KMS-11 (cell line): ENCODE measurements around the gene RIPOR3.

Source experiments
- H2AFZ ChIP-seq: fragments of 200-600 bp; sonication (generic); 2 replicates; pipeline ENCODE4 v1.6.1; 2016; ENCODE audit warnings: antibody characterized with exemption, mixed run types, low read depth
- H3K27ac ChIP-seq: fragments of 200-600 bp; sonication (generic); 2 replicates; pipeline ENCODE4 v1.6.1; 2016; ENCODE audit warnings: mild to moderate bottlenecking, mixed run types
- H3K27me3 ChIP-seq: fragments of 200-600 bp; sonication (generic); 2 replicates; pipeline ENCODE4 v1.6.1; 2017; ENCODE audit warnings: mild to moderate bottlenecking, low read depth, mixed run types, moderate library complexity; ENCODE audit not compliant: insufficient read depth
- H3K36me3 ChIP-seq: fragments of 200-600 bp; sonication (generic); 2 replicates; pipeline ENCODE4 v1.6.1; 2017; ENCODE audit warnings: mild to moderate bottlenecking, mixed run types; ENCODE audit not compliant: insufficient read depth
- H3K4me1 ChIP-seq: fragments of 200-600 bp; sonication (generic); 2 replicates; pipeline ENCODE4 v1.6.1; 2016; ENCODE audit warnings: mild to moderate bottlenecking, low read depth, mixed run types; ENCODE audit not compliant: poor library complexity, severe bottlenecking
- H3K4me2 ChIP-seq: fragments of 200-600 bp; sonication (generic); 2 replicates; pipeline ENCODE4 v1.7.0; 2016; ENCODE audit warnings: mild to moderate bottlenecking, mixed run types
- H3K4me3 ChIP-seq: fragments of 200-600 bp; sonication (generic); IDR thresholded peaks from 2 replicates; pipeline ENCODE4 v1.6.1; 2017; ENCODE audit warnings: low read depth, low read length, mixed read lengths; ENCODE audit not compliant: insufficient read depth
- H3K79me2 ChIP-seq: fragments of 200-600 bp; sonication (generic); 2 replicates; pipeline ENCODE4 v1.6.1; 2016; ENCODE audit warnings: low read depth, mixed run types; ENCODE audit not compliant: insufficient read depth
- H3K9ac ChIP-seq: fragments of 200-600 bp; sonication (generic); 2 replicates; pipeline ENCODE4 v1.6.1; 2016; ENCODE audit warnings: mild to moderate bottlenecking, mixed run types
- H4K20me1 ChIP-seq: fragments of 200-600 bp; sonication (generic); 2 replicates; pipeline ENCODE4 v1.6.1; 2016; ENCODE audit warnings: mild to moderate bottlenecking, mixed run types; ENCODE audit not compliant: insufficient read depth
- TF ChIP-seq, protein P1 (sequence below): fragments of 200-600 bp; sonication (generic); conservative IDR thresholded peaks from 2 replicates; pipeline ENCODE4 v1.6.1; 2017; ENCODE audit warnings: low read depth, mild to moderate bottlenecking, antibody characterized with exemption, low read length, moderate library complexity, mixed read lengths

The RIPOR3 gene

DNA sequence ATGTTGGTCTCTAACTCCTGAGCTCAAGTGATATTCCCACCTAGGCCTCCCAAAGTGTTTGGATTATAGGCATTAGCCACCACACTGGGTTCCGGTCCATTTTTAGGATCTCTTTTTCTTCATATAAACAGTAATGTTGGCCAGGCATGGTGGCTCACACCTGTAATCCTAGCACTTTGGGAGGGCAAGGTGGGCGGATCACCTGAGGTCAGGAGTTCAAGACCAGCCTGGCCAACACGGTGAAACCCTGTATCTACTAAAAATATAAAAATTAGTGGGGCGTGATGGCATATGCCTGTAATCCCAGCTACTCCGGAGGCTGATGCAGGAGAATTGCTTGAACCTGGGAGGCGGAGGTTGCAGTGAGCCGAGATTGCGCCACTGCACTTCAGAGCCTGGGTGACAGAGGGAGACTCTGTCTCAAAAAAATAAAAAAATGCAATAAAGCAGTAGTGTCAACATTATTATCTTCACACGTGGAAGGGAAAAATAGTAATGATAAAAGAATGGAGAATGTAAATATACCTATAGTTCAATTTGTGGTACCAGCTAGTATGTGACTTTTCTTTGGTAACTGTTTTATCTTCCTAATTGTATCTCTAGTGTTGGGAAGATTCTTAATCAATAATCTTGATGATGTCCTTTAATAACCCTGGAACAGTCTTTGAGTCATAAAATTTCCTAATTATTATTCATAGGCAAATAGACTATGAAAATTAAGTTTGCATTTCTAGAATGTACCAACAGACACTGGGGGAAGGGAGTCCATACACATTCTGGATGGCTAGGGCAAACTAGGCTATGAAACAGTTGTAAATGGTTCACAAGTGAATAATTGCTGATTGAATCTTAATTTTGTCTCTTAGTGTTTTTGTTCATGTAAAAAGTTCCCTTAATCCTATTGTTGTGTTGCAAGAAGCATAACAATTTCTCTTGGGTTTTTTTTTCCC is 43.7 kb upstream of the RIPOR3 start:
- Histone ChIP-seq H4K20me1 (no peaks in the 10 kb centered on the region), H3K4me3 (no peak overlapping the region), H3K27ac (no peak overlapping the region), H3K36me3 (no peaks in the 10 kb centered on the region), H3K9ac (no peak overlapping the region), H3K27me3 (no peaks in the 10 kb centered on the region), H3K79me2 (no peaks in the 10 kb centered on the region; the same call in 1 of the 2 replicates), H3K4me1 (peaks cover 22% of the 10 kb centered on the region), H3K4me2 (no peak overlapping the region), H2AFZ (no peak overlapping the region)
- TF ChIP-seq, protein P1, sequence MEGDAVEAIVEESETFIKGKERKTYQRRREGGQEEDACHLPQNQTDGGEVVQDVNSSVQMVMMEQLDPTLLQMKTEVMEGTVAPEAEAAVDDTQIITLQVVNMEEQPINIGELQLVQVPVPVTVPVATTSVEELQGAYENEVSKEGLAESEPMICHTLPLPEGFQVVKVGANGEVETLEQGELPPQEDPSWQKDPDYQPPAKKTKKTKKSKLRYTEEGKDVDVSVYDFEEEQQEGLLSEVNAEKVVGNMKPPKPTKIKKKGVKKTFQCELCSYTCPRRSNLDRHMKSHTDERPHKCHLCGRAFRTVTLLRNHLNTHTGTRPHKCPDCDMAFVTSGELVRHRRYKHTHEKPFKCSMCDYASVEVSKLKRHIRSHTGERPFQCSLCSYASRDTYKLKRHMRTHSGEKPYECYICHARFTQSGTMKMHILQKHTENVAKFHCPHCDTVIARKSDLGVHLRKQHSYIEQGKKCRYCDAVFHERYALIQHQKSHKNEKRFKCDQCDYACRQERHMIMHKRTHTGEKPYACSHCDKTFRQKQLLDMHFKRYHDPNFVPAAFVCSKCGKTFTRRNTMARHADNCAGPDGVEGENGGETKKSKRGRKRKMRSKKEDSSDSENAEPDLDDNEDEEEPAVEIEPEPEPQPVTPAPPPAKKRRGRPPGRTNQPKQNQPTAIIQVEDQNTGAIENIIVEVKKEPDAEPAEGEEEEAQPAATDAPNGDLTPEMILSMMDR, result no peak

DNA sequence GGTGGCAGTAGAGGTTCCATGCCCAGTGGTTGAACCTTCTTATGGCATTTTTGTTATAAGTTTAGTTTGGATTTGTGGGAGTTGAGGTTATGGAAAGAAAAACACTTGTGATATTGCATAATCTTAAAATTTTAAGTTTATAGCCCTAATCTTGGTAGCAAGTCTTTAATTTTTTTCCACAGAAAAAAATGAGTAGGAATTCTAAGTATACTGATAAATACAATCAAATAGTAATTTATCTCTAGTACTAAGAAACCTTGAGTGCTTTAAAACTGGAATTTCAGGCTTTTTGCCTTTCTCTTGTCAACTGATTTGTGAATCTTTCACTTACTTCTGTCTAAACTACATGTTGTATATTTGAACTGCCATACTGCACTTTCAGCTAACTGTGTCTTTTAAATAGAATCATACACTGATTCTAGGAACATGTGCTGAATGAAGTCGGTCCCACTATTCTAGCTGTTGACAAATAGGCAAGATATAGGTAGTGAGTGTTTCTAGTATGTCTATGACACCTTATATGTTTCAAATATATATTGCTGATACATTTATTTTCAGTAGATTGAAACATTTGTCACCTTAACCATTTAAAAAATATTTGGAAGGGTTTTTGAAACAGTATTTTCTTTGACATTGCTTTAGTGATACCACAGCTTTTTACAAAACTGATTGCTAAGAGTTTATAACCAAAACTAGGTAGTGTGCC is 42.5 kb upstream of the RIPOR3 start:
- no peaks in the 10 kb centered on the region for H4K20me1 ChIP-seq
- H3K79me2 ChIP-seq, result no peaks in the 10 kb centered on the region; the same call in 1 of the 2 replicates
- H3K27ac ChIP-seq, result no peak overlapping the region
- no peaks in the 10 kb centered on the region for H3K36me3 ChIP-seq
- no peak overlapping the region for H2AFZ ChIP-seq
- peaks cover 25% of the 10 kb centered on the region for H3K4me1 ChIP-seq
- no peak overlapping the region for H3K4me3 ChIP-seq
- TF ChIP-seq, protein P1, result no peak
- no peak overlapping the region for H3K9ac ChIP-seq
- no peaks in the 10 kb centered on the region for H3K27me3 ChIP-seq
- no peak overlapping the region for H3K4me2 ChIP-seq

DNA sequence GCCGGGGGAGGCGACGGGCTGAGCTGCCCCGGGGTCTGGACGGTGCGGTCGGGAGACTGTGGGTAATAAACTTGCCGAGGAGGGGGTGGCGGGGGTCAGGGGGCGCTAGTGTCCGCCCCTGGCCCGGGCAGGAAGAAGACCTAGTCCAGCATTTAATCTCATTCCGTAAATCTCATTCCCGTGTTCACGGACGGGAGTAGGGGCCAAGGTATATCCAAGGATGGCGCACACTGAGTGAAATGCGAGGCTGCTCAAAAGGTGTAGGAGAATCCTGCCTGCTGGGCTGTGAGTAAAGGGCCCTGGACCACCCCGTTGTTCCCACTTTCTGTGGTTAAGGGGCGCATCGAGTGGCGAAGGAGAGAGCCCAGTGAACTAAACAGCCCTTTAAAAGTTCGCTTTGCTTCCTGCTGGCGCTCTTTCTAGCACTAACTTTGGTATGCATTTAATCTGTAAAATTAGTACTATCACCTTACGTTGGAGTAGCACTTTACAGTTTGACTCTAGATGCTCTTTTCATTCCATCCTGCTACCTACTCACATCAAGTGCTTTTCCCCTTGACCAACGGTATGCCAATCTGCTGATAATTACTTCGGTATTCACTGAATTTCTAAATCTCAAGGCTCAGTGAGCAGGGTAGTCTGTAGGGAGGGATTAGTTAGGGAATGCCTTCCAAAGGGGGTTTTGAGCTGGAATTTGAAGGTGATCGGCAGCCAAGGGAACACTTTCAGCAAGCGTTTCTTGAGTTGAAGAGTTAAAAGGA is 40.8 kb upstream of the RIPOR3 start:
- peak overlapping the region; percentile 30; the same call in 1 of the 2 replicates for H3K27ac ChIP-seq
- TF ChIP-seq, protein P1, result no peak
- H3K27me3 ChIP-seq, result no peaks in the 10 kb centered on the region
- H3K4me2 ChIP-seq, result peak overlapping the region; percentile 74
- peak overlapping the region; percentile 64; the same call in 1 of the 2 replicates for H3K9ac ChIP-seq
- H3K4me3 ChIP-seq, result no peak overlapping the region
- no peaks in the 10 kb centered on the region for H3K36me3 ChIP-seq
- no peaks in the 10 kb centered on the region; the same call in 1 of the 2 replicates for H3K79me2 ChIP-seq
- H4K20me1 ChIP-seq, result no peaks in the 10 kb centered on the region
- H3K4me1 ChIP-seq, result peaks cover 25% of the 10 kb centered on the region
- peak overlapping the region; percentile 77 for H2AFZ ChIP-seq
